HG03280 (cell line): ENCODE data around the gene GMDS.

Experiments
- ATAC-seq: cut with Tn5 transposase; IDR thresholded peaks from one replicate; pipeline ENCODE4 v1.9.1; 2021; ENCODE audit warnings: mild to moderate bottlenecking, moderate library complexity; ENCODE audit not compliant: unreplicated experiment

The GMDS gene

DNA sequence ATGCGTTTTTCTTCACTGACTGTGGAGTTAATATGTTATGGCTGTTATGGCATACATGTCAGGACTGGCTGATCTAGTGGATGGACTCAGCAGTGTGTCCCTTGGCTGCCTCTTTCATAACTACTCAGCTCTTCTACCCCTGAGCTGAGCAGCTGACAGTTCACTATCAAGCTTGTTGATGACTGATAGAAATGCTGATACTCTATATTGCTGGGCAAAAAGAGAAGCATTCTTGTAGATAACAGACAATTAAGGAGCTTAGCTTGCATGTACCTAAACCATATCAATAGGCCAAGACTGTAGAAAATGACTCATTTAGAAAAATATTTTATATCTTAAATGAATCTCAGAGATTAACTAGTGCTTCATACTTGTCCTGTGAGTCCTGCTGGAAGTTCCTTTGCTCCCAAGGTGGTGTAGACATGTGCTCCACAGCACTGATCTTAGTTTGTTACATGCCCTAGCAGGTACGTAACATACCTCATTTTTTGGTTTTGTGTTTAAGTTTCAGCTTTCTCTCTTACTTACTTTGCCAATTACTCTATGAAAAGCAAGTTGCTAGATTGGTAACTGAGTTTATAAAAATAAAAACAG lies 236.9 kb downstream of the GMDS start:
- ATAC-seq: no peak

DNA sequence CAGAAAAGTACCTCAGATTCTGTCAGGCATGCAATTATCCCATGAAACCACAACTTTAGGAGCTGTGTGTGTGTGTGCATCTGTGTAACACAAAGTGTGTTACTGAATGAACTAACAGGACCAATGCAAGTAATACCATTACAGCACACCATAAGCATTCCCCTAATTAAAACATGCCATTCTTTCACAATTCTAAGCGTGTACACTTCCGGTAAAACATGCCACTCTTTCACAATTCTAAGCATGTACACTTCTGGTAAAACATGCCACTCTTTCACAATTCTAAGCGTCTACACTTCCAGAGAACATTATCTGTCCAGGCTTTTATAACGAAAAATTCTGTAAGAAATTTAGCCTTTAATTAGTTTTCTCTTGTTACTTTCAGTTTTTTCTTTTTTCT lies 238.2 kb downstream of the GMDS start:
- no peak for ATAC-seq

GRCh38 chr6:2004888-2005287 lies 240.5 kb downstream of the GMDS start:
- no peak for ATAC-seq

GRCh38 chr6:2000962-2001361 lies 244.4 kb downstream of the GMDS start:
- no peak for ATAC-seq

- no peak for ATAC-seq
These were observed 247.7 kb downstream of the GMDS start for GRCh38 chr6:1997702-1998101.

GRCh38 chr6:1995636-1996035 lies 249.8 kb downstream of the GMDS start:
- ATAC-seq: no peak

DNA sequence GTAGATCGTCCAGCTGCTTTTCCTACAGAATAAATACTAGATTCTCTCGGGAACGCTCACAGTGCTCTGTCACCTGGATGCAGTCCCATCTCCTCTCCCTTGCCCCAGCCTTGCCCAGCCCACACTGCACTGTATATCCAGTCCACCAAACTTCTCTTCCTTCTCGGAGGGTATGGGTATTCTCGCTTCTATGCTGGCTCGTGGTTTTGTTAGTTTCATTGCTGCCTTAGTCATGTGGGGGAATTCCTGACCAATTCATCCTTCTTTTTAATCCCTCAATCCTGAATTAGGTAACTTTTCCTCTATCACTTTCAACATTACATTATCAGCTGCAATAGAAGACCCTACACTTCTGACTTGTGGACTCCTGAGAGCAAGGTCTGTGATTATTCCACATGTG lies 252.4 kb downstream of the GMDS start:
- ATAC-seq: no peak

- ATAC-seq: no peak
These were observed 254.0 kb downstream of the GMDS start for GRCh38 chr6:1991332-1991878.

DNA sequence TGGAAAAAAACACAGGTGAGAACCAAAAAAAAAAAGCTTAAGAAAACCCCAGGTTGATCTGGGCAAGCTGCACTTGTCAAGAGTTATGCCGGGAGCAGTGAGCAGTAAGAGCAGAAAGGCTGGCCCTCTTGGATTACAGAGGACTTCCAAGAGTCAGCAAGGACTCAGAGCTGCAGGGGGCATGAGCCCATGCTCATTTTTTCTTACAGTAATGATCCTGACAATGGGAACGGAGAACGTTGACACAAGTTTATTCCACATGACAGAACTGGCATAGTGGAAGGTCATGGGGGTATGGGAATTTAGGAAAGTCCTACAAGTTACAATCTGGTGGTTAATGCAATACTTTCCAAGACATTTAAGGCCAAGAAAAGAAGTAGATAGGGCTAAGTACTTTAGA lies 256.6 kb downstream of the GMDS start:
- ATAC-seq: no peak

DNA sequence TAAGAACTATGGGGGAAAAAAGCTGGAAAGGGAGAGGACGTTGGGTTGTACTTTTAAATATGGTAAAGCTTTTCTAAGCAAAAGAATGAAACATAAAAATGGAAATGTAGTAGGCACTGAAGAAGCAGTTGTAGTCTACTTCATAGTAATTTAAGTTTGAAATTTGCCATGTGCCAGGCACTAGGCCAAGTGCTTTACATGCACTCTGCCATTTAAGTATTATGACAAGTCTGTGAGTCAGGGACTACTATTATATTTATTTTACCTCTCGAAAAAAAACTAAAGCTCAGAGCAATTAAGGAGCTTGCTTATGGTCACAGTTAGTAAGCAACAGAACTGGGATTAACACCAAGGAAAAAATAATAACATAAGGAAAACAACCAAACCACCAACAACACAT lies 257.8 kb downstream of the GMDS start:
- ATAC-seq: no peak

DNA sequence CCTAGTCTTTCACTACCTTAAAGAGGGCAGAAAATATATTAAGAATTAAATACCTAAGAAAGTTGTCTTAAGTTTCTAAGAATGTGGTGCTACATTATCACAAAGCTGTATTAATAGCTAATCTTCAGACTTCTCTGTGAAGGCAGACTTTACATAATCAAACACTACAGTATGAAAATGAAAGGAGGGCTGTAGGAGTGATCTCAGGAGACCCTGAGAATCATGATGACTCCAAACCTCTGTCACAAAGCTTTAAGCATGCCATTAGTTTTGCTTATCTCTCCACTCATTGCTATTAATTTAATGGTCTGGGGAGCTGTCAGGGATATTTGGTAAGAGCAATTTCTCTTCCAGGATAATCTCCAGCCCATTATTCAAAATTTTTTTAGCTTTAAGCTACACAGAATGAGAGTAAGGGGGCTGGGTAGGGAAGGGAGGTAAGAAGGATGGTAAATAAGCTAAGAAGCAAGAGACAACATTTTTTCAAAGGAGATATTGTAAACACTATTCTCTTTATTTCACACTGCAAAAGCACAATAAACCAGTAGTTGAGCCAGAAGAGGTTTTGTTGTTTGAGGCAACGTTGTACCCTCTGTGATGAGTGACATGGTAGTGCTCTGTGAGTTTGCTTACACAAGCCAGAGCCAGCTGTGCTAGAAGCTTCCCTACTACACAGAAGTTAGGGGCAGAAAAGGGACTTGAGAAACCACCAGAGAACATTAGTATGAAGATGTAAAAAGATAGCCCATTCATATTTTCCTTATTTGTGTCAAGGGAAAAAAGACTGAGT lies 258.8 kb downstream of the GMDS start:
- no peak for ATAC-seq

- ATAC-seq: no peak
These were observed 260.9 kb downstream of the GMDS start for GRCh38 chr6:1984346-1984994.

DNA sequence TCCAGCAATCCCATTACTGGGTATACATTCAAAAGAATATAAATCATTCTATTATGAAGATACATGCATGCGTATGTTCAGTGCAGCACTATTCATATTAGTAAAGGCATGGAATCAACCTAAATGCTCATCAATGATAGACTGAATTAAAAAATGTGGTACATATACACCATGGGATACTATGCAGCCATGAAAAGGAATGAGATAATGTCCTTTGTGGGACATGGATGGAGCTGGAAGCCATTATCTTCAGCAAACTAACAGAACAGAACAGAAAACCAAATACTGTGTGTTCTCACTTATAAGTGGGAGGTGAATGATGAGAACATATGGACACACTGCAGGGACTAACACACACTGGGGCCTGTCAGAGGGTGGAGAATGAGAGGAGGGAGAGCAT lies 261.6 kb downstream of the GMDS start:
- no peak for ATAC-seq

DNA sequence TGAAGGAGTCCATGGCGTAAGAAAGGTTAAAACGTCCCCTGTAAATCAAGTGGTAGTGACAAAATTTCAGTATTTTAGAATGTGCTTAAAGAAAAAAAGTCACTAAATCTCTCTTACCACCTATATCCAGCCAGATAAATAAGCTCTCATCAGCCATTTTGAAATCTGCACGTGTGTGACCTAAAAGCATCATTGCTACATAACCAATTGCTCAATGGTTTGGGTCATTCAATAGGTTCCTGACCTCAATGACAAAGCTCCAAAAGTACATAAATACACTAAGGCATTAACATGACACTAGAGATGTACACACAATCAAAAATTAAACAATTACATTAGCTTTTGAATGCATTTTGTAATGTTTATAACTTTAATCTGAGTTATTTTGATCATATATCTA lies 272.4 kb downstream of the GMDS start:
- ATAC-seq: no peak

DNA sequence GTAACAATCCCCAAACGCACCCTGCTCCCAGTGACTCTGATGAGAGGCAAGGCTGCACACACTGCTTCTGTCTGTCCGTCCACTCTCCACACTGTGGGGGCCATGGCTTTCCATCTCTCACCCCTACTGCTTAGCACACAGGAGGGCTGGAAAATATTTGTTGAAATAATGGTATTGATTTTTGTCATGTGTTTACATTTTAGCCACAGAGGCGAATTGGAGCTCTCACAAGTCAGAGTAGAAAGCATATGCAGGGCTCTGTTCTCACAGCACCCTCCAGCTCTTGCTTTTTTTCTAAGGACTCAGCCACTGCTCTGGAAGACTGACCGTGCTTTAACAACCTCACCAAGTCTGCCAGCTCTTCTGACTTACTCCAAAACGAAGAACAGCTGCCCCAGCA lies 273.8 kb downstream of the GMDS start:
- no peak for ATAC-seq

GRCh38 chr6:1970151-1970561 lies 275.2 kb downstream of the GMDS start:
- no peak for ATAC-seq

DNA sequence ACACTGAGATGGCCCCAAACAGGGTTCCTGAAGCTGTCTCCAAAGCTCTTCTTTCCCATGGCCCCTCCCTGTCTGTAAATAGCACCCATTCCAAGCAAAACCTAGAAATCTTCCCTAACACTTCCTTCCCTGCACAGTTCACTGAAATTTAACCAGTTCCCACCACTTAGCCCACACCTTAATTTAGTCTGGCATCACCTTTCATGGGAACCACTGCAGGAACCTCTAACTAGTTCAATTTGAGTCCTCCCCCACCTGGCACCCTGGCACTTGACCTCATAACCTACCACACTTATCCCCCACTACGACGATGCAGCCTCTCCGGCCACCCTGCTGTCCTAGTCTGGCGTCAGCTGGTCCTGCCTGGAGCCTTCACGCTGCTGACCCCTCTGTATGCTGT lies 278.7 kb downstream of the GMDS start:
- no peak for ATAC-seq

DNA sequence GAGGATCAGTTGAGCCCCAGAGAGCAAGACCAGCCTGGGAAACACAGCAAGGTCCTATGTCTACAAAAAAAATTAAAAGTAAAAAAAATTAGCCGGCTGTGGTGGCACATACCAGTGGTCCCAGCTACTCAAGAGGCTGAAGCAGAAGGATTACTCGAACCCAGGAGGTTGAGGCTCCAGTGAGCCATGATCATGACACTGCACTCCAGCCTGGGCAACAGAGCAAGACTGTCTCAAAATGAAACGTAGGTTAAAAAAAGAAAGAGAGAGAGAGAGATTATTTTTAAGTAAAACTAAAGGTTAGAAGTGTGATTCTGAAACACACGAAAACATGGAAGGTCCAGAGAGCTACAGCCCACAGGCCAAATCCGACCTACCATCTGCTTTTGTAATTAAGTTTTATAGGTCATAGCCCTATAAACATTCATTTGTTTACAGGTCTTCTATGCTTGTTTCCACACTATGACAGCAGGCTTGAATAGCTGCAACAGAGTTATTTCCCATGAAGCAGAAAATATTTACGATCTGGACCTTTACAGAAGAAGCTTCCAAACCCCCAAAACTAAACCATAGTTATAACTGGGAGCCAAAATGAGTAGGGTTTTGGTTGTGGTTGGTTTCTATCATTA lies 279.7 kb downstream of the GMDS start:
- ATAC-seq: no peak

DNA sequence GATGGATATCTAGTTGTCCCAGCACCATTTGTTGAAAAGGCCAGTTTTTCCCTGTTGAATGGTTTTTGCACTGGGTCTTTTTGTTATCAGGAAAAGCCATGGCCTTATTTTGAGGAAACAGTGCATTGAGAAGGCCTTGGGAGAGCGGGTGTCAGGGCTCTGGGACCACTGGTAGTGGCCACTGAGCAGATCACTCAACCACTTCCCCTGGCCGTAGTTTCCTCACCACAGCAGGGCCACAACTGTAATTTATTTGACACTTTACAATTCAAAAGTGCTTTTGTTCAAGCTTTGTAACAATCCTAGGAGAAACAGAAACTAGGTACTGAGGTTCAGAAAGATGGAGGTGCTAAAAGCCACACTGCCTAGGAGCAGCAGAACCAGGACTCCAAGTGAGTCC lies 281.8 kb downstream of the GMDS start:
- ATAC-seq: no peak

- ATAC-seq: no peak
These were observed 283.2 kb downstream of the GMDS start for GRCh38 chr6:1962201-1962600.

DNA sequence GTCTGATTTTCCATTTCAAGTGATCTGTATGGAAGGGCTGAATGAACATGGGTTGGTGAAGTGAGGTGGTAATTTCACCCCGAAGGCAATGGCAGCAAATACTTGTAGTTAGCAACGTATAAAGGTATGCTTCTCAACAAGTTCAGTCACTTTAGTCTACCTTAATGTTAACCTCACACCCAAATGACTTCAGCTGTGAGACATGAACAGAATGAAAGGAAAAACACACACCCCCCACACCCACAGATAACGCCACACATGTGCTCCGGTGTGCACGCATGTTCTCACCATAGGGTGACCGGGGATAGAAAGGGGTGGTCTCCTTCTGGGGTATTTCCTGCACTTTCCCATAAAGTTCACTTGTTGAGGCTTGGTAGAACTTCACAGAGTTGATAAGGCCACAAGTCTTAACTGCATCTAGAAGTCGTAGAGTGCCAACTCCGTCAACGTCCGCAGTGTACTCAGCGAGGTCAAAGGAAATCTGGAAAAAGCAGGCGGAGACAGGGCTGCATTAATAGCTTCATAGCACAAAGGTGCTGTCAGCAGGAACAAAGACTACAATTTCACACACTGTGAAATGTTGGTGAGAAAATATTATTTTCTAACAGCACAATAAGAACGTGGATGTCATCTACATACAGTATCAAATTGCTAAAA lies 284.8 kb downstream of the GMDS start:
- no peak for ATAC-seq
